HG02678 (cell line): Measurements from ENCODE around the gene PGAP1.
A peak's percentile ranks its signal among the peaks of the same experiment; 100 is the strongest.
"Not testable (repeated sequence)": the region's sequence is repeated elsewhere in the genome, so short reads cannot be mapped to it uniquely, and the experiment has no call there.

Experiments used
- ATAC-seq: cut with Tn5 transposase; IDR thresholded peaks from one replicate; pipeline ENCODE4 v1.9.1; 2021; ENCODE audit warnings: mild to moderate bottlenecking, moderate library complexity; ENCODE audit not compliant: unreplicated experiment

PGAP1 gene

DNA sequence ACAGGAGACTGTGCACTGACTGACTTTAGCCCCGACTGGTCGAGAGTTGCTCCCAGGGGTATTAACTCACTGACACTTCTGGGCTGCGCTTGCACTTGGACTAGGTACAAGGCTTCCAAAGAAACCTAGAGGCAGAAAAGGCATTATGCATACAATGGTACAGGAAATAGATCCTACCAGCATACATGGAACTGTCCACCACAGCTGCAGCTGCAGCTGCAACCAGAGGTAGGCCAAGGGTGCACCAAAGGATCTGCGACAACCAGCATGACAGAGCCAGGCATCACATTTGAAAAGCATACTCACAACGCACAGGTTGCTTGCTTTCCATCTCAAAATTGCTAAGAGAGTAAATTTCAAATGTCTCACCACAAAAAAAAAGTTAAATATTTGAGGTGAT lies 22.6 kb upstream of the PGAP1 start:
- no peak for ATAC-seq

DNA sequence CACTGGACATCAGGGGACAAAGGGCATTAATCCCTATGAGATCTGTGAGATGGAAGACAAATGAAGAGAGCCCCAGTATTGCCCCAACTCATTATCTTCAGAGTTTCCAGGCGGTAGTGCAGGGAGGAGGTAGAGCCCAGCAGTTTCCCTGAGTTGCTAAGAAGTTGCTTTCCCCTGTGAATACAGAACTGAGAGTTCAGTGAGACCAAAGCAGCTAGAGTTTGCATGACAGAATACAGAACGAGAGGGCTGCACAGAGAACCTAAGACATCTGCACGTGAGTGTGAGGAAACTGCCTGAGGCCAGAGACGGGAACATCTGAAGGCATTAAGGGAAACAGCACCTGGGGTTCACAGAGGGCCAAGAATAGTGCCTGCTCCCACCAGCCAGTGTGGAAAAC lies 18.1 kb upstream of the PGAP1 start:
- peak; percentile 97 for ATAC-seq

DNA sequence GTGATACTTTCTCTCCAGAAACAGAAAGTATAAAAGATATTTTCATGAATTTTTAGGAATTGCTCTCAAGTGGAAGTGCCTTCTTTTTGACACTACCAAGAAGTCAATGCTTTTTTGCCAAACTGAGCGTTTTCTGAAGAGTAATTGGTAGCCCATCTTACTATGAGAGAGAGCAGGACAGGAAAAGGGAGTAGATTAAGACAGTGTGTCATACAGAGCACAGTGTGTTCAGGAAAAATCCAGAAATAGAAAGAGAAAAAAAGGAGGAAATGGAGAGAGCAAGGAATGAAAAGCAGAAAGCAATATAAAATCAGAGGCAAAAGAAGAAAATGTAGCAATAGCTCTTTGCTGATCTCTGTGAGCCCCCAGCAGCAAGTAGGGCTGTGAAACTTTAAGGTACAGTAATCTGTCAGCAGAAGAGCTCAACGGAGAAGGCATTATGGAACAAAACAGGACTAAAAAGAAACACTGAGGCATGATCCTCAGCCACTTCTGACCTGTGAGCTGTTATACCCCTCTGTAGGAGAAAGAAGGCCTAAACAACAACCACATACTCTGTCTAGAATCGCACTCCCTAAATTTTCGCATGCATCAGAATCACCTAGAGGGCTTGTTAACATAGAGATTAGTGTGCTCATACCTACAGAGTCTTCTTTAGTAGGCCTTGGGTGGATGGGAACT lies 15.0 kb upstream of the PGAP1 start:
- ATAC-seq = no peak

DNA sequence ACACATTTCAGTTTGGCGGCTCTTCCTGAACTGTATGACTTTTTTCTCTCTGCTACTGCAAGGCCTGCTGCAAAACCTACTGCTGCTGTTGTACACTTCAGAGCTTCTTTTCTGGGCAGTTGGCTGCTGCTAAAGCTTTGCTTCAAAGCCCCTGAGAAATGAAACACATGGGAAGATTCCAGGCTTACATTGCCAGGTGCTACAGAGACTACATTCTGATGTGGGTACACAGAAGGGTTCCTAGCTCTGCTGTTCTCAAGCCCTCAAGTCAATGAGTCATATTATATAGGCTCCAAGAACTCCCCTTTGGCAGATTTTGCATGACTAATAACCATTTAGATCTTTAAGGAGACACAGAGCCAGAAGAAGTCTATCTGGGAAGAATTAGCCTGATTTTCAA lies 12.9 kb upstream of the PGAP1 start:
- ATAC-seq = no peak

GRCh38 chr2:196935432-196935831 lies 8.9 kb upstream of the PGAP1 start:
- no peak for ATAC-seq

DNA sequence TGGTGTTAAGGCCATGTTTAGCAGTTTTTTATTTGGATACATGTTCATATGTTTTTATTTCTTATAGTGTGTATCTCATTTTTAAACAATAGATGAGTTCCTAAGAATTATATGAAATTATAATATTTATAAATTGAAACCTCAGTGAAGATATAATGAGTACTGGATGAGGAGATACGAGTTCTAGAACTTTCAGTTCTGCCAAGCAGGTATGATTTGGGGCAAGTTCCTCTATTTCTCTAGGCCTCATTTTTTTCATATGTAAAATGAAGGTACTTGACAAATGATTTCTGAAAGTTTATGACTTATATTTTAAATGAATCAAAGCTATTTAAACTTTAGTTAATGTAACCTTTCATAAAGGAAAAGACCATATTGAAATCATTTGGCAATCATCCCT lies 8.2 kb upstream of the PGAP1 start:
- ATAC-seq = no peak

DNA sequence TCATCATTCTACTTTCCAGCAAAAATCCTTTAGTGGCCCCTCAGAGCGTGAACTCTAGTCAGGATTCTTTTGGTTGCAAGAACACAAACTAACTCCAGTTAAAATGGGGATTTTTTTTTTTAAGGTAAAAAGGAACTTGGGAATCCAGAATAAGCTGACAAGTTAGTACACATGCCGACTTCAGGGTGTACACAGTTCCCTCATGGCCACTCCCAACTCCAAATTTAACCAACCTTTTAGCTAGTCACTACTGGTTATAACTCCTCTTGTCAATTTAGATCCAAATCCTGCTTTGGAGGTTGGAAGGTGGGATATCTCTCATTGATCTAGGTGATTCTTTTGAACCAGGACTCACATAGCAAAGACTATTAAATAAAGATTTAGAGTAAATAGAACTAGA lies 5.0 kb upstream of the PGAP1 start:
- no peak for ATAC-seq

DNA sequence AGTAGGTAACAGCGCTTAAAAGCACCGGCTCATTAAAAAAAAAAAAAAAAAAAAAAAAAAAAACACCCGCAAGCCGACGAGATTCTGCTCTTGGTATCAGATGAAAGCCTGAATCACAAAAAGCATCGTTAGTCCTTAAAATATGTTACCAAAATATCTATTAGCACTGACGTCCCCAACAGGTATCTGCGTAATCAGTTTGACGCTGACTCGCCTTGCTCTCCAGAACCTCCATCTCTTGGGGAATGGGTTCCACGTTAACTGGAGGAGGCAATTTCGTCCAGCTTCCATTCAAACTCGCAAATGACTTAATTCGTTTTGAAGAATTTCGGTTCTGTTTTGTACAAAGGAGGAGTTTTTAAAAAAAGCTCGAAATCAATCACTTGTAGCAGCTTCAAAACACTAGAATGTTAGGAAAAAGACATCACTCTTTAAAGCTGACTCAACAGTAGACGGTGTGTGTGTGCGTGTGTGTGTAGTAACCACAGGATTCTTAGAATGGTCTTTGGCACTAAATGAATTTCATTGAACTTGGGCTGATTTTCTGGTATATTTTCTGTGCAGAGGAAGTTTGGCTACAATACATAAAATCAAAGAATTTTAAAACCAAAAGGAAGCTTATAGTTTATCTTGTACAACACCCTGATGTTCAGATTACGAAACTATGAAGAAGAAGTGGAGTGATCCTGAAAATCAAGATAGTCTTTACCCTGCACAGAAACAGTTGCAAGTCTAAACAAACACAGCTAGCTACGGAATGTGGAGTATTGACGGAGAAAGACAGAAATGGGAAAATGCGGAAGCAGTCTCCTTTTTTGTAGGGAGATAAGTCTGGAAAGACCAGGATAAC lies 1.1 kb upstream of the PGAP1 start:
- ATAC-seq = no peak

- peak; percentile 35 for ATAC-seq
Observed at GRCh38 chr2:196925768-196926561, 542 bp downstream of the PGAP1 start.

DNA sequence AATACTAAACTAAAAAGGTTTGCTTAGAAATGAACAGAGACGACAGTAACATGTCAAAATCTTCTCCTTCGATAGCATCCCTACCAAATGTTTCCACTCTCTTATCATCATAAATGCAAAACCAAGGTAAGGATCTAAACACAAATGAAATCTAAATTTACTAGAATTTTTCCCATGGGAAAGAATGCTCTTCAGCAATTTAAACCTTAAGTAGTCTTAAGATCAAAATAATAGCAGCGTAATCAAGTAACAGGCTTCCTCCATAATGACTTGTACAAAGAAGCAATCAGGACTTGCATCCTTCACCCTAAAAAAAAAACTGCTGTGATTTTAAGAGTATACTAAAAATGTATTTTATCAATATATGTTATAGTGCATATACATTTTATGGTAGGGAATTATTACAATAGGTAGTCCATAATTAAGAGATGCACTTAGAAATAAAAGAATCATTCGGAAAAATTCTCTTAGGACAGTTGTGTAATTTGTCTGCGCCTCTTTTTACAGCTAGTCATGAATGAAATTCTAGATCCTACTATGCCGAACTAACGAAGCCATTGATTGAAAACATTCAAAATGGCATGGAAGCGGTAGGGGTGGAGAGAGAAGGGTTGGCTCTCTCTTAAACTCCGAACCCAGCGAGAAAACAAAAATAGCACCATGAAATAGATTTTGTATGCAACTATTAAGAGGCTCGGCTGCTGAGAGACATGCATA lies 1.3 kb downstream of the PGAP1 start:
- no peak for ATAC-seq

GRCh38 chr2:196924051-196924450 lies 2.5 kb downstream of the PGAP1 start:
- no peak for ATAC-seq

- no peak for ATAC-seq
Observed at GRCh38 chr2:196918927-196919326, 7.6 kb downstream of the PGAP1 start.

- no peak for ATAC-seq
Observed at GRCh38 chr2:196917802-196918201, 8.7 kb downstream of the PGAP1 start.

GRCh38 chr2:196915507-196916189 lies 10.9 kb downstream of the PGAP1 start:
- no peak for ATAC-seq

GRCh38 chr2:196914867-196915460 lies 11.5 kb downstream of the PGAP1 start:
- ATAC-seq = peak; percentile 72

DNA sequence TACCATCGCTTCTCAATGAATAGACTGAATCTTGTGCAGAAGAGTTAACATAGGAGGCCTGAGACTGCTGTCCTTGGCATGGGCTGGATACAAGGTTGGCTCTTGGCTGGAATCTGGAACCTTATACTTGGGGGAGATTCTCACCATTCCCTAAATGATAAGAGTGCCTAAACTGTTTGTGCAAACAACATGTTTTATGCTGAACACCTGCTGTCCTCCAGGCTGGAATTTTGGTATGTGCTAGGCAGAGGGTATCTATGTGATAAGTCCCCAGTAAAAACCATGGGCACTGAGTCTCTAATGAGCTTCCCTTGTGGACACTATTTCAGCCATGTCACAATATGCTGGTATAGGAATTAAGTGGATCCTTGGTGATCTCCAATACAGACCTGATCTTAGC lies 12.8 kb downstream of the PGAP1 start:
- no peak for ATAC-seq

DNA sequence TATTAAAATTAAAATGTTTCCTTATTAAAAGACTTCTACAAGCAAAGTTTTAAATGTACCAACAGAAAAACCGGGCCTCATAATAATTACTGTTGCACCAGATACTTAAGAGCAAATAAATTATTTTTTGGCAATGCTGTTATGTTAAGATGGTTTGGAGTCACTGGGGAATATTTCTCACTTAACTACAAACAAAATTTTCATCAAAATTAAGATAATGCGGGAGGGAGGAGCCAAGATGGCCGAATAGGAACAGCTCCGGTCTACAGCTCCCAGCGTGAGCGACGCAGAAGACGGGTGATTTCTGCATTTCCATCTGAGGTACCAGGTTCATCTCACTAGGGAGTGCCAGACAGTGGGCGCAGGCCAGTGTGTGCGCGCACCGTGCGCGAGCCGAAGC lies 21.1 kb downstream of the PGAP1 start:
- not testable (repeated sequence) for ATAC-seq

DNA sequence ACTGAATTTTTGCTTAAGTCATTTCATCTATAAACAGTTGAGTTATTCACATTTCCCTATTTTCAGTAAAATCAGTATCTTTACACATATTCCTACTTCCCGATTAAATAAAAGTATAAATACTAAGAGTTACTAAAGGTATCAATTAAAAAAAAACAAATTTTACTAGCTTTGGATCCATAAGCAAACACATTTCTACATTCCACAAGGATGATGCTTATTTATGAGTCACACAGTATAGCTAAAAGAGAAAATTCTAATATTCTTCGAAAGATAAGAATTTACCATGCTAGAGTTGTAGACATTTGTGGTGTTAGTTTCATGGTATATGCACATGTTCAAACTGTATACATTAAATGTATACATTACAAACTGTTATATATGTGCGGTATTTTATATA lies 23.7 kb downstream of the PGAP1 start:
- ATAC-seq = no peak

DNA sequence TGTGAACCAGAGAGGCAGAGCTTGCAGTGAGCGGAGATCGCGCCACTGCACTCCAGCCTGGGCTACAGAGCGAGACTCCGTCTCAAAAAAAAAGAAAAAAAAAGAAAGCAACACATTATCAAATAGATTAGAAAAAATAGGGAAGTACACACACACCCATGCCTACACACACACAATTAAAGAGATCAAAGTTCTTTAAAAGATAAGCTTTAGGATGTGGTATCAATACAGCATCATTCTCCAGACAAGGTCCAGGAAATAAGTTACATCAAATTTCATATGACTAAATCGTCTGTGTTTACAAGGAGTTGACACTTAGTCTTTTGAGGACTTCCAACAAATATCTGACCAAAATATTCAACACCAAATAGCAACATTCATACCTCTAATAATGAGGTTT lies 25.7 kb downstream of the PGAP1 start:
- no peak for ATAC-seq

GRCh38 chr2:196899976-196900375 lies 26.5 kb downstream of the PGAP1 start:
- no peak for ATAC-seq
